T-helper 22 cell (primary cell): Measurements from ENCODE around the gene CXCL8.

Experiments
- DNase-seq: peaks from one replicate; pipeline ENCODE4 v3.0.0-alpha.2; 2020; ENCODE audit warnings: low read depth

The CXCL8 gene

GRCh38 chr4:73718375-73719373 is 21.7 kb upstream of the CXCL8 start:
- DNase-seq, result no peak

- DNase-seq, result no peak
Measured at GRCh38 chr4:73721435-73721834, 18.9 kb upstream of the CXCL8 start.

- no peak for DNase-seq
Measured at GRCh38 chr4:73721909-73722308, 18.5 kb upstream of the CXCL8 start.

GRCh38 chr4:73723023-73723422 is 17.3 kb upstream of the CXCL8 start:
- no peak for DNase-seq

GRCh38 chr4:73723928-73724327 is 16.4 kb upstream of the CXCL8 start:
- no peak for DNase-seq

- no peak for DNase-seq
Measured at GRCh38 chr4:73725510-73725909, 14.9 kb upstream of the CXCL8 start.

- DNase-seq, result no peak
Measured at GRCh38 chr4:73725985-73726384, 14.4 kb upstream of the CXCL8 start.

GRCh38 chr4:73727685-73728084 is 12.7 kb upstream of the CXCL8 start:
- no peak for DNase-seq

GRCh38 chr4:73728091-73728741 is 12.2 kb upstream of the CXCL8 start:
- DNase-seq, result no peak

- no peak for DNase-seq
Measured at GRCh38 chr4:73729534-73730165, 10.7 kb upstream of the CXCL8 start.

GRCh38 chr4:73730292-73730691 is 10.1 kb upstream of the CXCL8 start:
- DNase-seq, result no peak

- DNase-seq, result no peak
Measured at GRCh38 chr4:73730867-73731266, 9.5 kb upstream of the CXCL8 start.

GRCh38 chr4:73731968-73732610 is 8.3 kb upstream of the CXCL8 start:
- DNase-seq, result no peak

GRCh38 chr4:73732759-73733431 is 7.5 kb upstream of the CXCL8 start:
- DNase-seq, result no peak

GRCh38 chr4:73734530-73735001 is 5.8 kb upstream of the CXCL8 start:
- DNase-seq, result no peak

GRCh38 chr4:73735231-73735630 is 5.1 kb upstream of the CXCL8 start:
- DNase-seq, result no peak

- DNase-seq, result no peak
Measured at GRCh38 chr4:73741031-73741749, 821 bp downstream of the CXCL8 start.

GRCh38 chr4:73741750-73742489 is 1.6 kb downstream of the CXCL8 start:
- no peak for DNase-seq

- DNase-seq, result no peak
Measured at GRCh38 chr4:73742490-73743160, 2.3 kb downstream of the CXCL8 start.

- no peak for DNase-seq
Measured at GRCh38 chr4:73743281-73743680, 2.9 kb downstream of the CXCL8 start.
